HG03354 (cell line): ENCODE data around the gene KAT8.
"Not testable (repeated sequence)": the region's sequence is repeated elsewhere in the genome, so short reads cannot be mapped to it uniquely, and the experiment has no call there.

Source experiments
- ATAC-seq: cut with Tn5 transposase; IDR thresholded peaks from one replicate; pipeline ENCODE4 v1.9.1; 2021; ENCODE audit warnings: mild to moderate bottlenecking; ENCODE audit not compliant: unreplicated experiment, poor library complexity, severe bottlenecking

Gene KAT8

GRCh38 chr16:31128711-31129567, 11.5 kb downstream of the KAT8 start:
- no peak for ATAC-seq

- ATAC-seq, result no peak
These were observed 12.3 kb downstream of the KAT8 start for GRCh38 chr16:31129568-31130335.

GRCh38 chr16:31130336-31130891, 12.9 kb downstream of the KAT8 start:
- no peak for ATAC-seq

GRCh38 chr16:31130899-31131298, 13.4 kb downstream of the KAT8 start:
- ATAC-seq, result no peak

GRCh38 chr16:31131416-31131815, 14.0 kb downstream of the KAT8 start:
- ATAC-seq, result no peak

GRCh38 chr16:31131841-31132271, 14.4 kb downstream of the KAT8 start:
- no peak for ATAC-seq

GRCh38 chr16:31132303-31132979, 15.0 kb downstream of the KAT8 start:
- ATAC-seq, result no peak

GRCh38 chr16:31133046-31133501, 15.6 kb downstream of the KAT8 start:
- ATAC-seq, result no peak

GRCh38 chr16:31134091-31134571, 16.7 kb downstream of the KAT8 start:
- no peak for ATAC-seq

GRCh38 chr16:31134625-31135534, 17.4 kb downstream of the KAT8 start:
- no peak for ATAC-seq

- no peak for ATAC-seq
These were observed 18.2 kb downstream of the KAT8 start, which contains the start of gene PRSS8 for GRCh38 chr16:31135535-31136286. TSS of gene PRSS8 (minus strand) at chr16:31135727. CDS start at chr16:31135498, 229 bp downstream.

- no peak for ATAC-seq
These were observed 18.8 kb downstream of the KAT8 start for GRCh38 chr16:31136287-31136662.

- ATAC-seq, result not testable (repeated sequence)
These were observed 19.5 kb downstream of the KAT8 start for GRCh38 chr16:31136822-31137499.

GRCh38 chr16:31138621-31139578, 21.4 kb downstream of the KAT8 start:
- no peak for ATAC-seq

- not testable (repeated sequence) for ATAC-seq
These were observed 23.6 kb downstream of the KAT8 start for GRCh38 chr16:31141071-31141469.

GRCh38 chr16:31141489-31142108, 24.1 kb downstream of the KAT8 start:
- ATAC-seq, result no peak
